ENCODE results near the gene JAM3.

Gene JAM3

DNA sequence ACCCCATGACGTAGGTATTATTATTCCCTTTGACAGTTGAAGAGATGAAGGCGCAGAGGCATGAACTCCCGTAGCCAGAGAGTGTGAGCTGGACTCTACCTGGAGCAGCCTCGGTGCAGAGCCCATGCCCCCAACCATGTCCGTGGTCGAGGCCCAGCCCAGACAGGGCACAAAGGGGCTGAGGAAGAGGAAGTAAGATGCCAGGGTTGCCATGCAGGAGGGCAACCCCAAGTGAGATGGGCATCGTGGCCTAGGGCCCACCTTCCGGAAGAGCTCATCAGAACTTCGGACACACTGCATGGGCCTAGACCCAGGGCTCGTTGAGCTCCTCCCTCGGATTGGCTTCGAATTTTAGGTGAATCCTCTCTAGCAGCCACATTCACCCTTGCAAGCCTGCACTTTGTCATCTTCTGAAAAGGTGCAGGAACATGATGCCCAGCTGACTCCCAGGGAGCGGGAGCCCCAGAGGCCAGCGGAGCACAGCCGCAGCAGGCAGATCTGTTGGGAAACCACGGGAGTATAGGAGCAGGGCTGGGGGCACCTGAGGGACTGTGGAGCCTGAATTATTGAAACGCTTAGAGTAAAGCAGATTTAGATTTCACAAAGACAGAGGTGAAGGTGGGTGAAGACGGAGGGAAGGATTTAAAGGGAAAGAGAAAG is 29.0 kb upstream of the JAM3 start:
- DNase-seq: no peak

DNA sequence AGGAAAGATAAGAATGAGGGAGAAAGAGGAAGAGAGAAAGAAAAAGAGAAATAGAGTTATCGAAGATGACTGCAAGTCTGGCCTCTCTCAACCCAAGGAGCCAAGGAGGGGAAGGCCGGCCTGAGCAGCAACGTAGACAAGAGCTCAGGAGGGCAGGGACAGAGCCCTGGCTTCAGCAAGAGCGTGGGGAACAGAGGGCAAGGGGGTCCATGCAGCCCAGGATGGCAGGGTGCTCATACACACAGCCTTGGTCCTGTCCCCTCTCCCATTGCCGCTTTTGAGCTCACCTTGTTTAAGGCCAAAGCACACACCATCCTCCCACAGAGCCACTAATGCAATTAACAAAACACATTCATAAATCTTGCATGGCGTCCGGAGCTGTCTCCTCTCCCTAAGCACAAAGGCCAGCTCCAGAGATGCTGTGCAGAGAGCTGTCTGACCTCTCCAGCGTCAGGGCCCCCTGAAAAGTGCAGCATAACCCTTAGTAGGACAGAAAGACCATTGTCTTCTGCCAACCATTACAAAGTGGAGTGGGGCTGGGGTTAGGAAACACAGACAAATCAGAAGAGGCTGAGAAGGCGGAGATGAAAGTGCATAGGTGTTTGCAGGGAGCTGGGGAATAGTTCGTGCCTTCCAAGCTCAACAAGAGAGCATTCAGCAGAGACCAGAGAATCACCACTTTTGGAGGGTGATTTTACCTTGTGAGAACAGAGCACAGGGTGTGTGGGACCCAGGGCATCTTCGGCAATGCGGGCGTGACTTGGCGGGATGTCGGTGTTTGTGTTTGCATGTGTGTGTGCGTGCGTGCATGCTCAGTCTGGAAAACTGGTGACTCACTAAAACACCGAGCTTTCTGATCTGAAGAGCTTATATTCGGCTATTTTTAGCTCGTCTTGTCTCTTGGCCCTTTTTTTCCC is 28.2 kb upstream of the JAM3 start:
- DNase-seq: no peak

DNA sequence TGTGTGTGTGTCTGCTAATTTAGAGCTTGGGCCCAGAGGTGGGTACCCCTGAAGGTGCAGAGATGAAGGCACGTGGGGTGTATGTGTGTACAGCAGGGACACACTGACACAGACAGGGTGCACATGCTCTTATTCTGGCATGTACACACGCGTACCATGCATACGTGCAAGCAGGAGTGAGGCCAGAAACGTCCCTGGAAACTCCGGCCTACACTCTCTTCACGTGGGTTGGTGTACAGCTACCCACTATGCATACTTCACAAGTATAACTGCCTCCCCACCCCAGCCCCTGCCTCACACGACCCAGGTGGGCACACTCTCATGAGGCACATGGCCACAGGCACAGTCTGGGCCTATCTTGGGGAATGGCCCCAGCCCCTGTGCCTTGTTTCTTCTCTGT is 27.5 kb upstream of the JAM3 start:
- DNase-seq: no peak

DNA sequence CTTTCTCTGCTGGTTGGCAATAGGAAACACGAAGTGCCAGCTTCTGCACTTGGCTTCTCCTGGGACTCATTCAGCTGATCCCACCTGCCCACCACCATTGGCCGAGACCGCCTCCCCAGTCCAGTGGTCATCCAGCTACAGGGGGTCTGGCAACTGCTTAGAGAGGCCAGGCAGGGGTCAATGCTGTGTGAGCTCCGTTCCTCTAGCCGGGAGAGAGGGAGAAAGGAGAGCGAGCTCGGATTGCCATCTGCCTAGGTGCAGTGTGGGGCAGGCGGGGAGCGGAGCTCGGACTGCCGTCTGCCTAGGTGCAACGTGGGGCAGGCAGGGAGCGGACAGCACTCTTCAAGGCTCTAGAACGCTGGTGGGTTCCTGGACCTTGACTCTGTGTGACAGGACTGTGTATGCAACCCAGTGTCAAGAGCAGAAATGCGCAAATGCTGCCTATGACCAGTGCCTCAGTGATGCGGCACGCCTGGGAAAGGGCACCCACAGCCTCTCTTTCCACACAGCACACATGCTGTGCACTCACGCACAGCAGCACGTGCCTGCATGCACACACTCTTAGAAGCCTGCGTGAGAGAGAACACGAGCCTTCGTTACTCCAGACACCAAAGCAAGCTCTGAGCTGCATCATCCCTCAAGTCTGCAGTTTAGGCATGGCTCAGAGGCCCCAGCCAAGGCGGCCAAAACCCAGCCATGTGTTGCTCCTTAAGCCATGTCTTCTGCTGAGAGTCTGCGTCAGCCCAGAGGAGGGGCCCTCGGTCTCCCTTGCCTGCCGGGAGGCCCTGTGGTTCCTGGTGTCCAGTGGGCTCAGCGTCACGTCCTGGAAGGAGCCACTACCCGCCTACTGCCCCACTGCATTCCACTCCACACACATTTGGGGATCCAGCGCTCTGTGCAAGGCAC is 26.8 kb upstream of the JAM3 start:
- DNase-seq: no peak

DNA sequence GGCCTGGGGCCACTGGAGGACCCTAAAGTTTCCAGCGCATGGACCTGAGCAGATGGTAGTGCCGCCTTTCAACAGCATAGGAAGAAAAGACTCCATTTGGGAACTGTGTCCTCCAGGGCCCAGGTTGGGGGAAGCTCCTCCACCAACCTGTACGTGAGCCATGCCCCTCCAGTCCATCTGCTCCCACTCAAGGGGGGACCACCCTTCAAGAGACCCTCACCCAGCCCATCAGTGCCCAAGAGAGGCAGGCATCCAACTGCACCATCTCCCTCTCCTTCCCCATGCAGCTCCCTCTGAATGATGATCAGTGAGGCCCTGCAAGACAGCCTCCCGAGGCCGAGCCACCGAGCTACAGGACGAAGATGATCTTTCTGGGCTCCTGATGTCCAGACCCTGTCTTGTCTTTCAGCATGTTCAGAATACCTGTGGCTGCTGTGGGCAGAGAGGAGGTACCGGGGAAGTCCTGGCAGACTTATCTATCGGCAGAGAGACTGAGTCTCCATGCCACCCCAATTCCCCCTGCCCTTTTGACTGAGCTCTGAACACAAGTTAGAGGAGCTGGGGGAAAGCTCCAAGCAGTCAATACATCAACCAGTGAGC is 25.0 kb upstream of the JAM3 start:
- DNase-seq: no peak

DNA sequence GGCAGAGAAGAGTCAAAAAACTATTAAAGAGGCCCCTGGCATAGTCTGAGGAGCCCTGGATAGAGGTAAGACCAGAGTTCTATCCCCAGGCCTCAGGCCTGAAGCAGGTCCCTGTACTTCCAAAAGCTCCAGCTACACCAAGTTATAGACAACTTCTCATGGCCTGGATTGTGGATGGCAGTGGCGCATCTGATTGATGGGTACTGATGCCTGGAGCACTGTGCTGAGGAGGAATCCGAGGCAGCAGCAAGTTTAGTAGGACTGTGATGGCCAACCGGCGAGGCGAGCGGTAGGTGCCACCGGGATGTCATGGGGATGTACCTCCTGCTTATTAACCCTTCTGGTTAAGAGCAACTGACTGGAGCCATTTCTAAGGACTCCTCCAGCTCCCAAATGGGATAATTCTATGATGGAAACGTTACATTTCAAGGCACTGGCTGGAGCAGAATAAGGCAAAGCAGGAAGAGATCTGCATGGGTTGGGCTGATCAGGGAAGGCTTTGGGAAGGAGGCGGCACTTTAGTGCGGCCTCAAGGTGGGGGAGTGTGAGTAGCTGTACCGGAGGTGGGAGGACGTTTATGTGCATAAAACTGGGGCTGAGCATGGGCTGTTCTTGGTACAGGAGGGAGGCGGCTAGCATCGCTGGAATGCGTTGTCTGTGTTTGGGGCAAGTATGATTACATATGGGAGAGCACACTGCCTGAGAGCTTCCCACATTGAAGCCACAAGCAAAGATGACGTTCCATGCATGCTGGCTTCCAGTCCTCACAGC is 24.2 kb upstream of the JAM3 start:
- no peak for DNase-seq

DNA sequence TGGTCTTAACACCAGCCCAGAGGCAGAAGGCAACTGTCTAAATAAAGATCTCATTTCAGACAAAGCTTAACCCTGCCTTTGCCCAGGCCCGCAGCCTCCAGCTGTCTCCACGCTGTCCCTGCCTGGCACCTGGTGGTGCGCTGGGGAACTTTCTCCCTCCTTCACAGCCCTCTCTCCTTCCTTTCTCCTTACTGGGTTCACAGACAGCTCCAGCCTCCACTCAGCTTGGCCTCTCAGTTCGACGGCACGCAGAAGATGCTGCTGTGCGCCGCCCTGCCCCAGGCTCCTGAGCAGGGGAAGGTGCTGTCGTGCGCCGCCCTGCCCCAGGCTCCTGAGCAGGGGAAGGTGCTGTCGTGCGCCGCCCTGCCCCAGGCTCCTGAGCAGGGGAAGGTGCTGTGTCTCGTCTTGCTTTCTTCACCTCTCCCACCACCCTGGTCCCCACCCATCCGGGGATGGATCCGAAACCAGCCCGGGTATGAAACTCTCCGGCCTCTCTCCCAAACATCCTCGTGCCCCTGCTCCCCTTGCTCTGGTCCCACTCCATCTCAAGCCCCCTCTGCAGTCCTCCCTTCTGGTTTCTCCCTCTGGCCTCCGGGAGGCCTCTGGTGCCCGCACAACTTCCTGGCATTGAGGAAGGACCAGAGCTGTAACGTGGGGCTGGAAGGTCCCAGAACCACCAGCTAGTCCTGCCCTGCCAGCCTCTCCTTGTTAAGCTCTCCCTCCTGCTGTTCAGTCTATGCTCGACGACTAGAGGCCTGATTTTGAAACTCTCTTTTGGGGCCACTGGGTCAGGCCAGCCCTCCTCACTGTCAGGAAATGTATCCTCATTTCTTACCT is 22.9 kb upstream of the JAM3 start:
- no peak for DNase-seq

DNA sequence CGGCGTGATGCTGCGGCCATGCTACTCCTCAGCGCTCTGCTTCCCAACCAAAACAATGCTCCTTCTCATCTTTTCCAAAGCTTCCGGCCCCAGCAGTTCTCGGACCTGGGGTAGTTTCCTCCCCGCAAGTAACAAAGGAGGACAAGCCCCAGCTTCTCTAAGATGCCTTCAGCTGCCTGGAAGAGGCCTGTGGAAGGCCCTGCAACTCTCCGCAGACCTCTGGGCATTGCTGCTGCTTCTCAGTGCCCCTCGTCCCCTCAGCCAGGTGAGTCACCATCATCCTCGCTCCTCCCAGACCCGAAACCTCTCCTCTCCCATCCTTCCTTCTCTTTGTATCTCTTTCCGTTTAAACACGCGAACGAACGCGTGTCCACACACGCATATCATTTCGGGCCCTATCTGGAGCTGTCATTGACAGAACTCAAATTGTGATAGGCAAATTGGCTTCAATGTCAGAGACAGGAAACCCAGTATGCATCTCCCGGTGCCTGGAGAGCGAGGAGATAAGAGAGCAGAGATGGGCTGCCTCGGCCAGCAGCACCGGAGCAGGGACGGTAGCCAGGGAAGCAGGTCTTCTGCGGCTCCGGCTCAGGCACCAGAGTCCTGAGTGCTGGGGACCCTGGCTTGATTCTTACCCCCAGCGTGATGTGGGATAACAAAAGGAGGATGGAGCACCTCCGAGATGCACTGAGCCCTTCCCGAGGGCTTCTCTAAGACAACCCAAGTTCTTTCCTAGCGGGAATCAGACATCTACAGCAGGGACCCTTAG is 22.0 kb upstream of the JAM3 start:
- no peak for DNase-seq

DNA sequence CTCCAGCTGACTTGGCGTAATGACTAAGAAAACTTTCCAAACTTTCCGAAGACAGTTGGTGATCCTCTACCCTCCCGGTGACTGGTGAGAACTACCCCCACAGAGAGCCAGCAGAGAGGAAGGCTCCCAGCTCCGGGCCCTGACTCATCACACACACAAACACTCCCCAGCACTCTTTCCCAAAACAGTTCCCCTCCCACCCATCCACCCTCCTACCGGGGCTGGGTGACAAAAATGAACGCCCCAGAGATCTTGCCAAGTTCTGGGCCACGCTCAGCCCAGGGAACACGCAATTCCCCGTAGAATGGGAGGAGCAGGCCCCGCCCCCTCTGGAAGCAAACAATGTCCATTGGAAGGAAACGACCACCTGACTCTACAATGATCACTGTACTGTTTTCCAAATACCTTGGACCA is 21.3 kb upstream of the JAM3 start:
- no peak for DNase-seq

DNA sequence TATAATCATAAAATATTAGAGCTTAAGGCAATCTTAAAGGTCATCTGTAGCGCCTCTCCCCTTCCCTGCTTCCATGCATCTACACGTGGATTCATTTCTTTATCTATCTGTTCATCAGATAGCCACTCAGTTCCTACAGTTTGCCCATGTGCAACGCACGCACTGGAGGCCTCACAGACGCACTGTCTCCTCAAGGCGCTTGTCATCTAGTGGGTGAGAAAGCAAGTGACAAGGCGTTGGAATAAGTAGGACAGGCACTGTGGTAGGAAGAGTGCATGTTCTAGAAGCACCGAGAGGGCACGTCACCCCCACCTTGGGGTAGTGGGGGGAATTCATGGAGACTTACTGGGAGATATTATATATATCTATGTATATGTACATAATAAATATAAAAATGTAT is 20.8 kb upstream of the JAM3 start:
- no peak for DNase-seq

DNA sequence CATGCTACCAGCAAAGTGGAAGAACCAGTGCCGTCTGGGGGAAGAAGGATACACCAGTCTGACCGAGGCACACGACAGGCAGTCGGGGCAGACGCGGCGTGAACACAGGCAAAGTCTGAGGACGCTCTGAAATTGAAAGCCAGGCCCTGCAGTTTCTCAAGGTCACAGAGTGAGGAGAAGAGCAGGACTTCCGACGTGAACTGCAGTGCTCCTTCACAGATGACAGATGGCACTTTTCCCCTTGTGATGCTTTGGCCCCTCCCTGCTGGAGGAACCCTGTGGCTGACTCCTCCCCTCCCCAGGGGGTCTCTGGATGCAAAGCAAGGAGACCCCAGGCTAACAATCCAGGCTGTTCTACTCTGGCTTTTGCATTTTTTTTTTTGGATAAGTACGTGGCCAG is 19.6 kb upstream of the JAM3 start:
- DNase-seq: no peak

DNA sequence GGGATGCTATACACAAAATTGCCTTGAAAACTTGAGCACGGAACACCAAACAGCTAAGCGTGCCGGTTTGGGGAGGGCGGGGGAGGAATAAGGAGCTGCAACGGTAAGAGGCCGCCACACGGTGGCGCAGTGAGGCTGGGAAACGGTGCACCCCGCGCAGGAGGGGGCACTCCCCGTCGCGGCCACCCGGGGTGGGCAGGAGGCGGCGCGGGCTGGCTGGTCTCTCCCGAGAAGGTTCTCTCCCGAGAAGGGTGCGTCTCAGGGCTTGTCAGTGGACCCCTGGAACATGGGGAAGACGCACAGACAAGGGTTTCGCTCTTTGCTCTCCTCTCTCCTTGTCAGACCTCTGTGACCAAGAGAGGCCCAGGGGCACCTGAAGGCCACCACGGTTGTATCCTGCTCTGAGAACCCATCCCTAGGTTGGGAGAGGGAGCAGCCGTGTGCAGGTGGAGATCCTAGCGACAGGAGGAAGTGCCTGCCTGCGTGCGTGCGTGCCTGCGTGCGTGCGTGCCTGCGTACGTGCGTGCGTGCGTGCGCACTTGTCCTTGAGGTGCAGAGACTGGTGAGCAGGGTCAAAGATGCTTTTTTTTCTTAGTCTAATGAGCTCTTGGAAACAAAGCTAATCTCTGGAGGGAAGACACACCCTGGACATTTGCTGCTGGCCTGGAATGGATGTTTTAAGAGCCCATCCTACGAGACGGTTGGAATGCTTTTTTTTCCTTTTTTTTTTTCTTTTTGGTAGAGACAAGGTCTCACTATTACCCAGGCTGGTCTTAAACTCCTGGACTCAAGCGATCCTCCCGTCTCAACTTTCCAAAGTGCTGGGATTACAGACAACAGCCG is 18.1 kb upstream of the JAM3 start:
- peak; percentile 67 to 70 for DNase-seq

DNA sequence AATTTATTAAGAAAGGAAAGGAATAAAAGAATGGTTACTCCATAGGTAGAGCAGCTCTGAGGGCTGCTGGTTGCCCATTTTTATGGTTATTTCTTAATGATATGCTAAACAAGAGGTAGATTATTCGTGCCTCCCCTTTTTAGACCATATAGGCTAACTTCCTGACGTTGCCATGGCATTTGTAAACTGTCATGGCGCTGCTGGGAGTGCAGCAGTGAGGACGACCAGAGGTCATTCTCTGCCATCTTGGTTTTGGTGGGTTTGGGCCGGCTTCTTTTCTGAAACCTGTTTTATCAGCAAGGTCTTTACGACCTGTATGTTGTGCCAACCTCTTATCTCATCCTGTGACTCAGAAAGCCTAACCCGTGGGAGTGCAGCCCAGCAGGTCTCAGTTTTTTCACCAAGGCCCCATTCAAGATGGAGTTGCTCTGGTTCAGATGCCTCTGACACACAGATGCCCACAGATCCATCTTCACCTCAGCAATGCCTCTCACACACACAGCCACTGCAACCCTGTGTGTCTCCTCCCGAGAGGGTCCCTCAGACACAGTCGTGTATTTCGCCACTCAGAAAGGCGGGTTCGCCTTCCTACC is 16.4 kb upstream of the JAM3 start:
- no peak for DNase-seq

DNA sequence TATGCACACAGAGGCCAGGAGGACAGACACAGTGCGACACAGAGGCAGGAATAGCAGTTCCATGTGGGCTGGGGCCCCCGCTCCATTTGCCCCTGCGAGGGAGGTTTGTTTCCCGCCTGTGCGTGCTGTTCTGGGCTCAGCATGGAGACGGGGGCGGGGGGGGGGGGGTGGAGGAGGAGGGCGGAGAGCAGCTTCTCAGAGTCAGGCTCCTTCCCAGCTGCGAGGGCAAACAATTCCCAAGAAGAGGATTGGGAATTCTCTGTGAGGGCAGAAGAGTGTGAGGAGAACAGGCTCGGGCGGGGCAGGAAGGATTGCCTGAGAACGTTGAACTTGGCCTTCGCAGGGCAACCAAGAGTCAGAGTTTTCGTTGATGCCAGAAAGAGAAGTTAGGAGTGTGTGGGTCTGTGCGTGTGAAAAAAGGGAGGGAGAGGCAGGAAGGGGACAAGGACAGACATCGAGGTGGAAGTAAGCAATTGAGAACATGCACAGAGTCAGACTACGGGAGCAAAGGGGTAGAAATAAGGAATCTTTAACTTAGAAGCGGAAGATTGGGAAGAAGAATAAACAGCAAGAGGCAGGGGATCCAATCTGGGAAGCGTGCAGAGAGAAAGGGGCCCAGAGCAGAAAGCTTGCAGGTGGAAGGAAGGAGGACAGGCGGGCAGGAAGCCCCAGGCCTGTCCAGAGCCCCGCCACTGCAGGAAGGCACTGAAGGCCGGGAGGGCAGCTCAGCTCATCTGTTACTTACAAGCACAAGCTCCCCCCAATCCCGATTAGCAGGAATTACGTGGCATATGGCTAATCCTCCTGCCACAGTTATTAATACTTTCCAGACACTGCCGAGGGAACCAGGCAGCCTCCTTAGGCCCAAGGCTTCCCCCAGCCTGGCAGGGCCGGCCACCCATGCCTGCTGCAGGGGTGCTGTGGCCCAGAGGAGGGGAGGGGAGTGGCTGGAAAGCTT is 15.6 kb upstream of the JAM3 start:
- no peak for DNase-seq

DNA sequence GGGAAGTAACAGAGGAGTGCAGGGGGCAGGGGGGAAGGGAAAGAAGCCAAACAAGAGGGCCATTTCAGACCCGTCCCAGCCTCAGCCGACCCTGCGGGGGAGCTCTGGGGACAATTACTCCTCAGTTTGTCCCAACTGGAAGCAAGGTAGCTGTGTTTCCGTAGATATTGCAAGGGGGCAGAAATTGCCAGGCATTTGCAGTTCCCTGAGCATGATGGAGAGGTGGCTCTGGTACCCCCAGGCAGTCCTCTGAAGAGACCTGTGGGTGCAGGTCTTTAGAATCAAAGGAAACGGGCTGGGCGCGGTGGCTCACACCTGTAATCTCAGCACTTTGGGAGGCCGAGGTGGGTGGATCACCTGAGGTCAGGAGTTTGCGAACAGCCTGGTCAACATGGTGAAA is 13.8 kb upstream of the JAM3 start:
- no peak for DNase-seq

DNA sequence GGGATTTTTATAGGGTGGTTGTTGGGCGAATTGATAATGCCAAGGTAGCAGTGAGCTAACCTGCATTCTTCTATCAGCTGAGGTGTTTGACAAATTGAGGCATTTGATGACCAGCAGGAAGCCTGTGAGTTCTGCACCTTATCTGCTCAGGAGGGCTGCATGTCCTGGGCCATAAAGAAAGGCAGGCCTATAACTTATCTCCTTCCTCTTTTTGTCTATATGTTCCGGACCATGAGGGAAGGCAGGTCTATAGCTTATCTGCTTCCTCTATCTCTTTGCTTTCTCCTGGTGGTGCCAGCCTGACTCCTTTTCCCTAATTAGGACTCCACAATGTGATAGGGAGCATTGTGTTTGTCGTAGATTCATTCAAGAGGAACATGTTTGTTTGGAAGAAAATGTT is 8.6 kb upstream of the JAM3 start:
- DNase-seq: no peak

DNA sequence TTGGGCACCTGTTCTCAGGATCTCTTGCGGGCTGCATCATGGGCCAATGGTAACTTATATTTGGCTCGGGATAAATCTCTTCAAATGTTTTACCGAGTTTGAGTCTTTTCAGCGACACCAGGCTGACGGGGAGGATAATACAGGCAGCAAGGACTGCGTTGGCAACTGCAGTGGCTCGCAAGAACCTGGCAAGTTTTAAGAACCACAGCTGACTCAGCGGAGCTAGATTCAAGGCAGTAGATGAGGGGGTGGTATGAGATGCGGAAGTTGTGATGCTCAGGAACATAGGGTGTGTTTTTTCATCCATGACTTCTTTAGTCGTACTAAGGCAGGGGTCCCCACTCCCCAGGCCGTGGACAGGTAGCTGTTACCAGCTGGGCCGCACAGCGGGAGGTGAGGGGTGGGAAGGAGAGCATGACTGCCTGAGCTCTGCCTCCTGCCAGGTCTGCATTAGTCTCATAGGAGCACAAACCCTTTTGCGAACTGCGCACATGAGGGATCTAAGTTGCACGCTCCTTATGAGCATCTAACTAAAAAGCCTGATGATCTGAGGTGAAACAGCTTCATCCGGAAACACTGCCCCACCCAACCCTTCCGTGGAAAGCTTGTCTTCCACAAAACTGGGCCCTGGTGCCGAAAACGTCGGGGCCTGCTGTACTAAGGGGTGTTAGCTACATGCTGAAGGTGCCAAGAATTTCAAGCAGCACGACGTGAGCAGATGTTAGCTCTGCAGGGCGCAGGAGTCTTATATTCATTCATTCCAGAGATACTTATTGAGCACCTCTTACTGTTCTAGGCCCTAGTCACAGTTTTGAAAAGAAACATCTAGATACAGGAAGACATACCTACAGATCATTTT is 6.4 kb upstream of the JAM3 start:
- no peak for DNase-seq
